ENCODE results near the gene RNPC3. TPM values are rescaled to one million over a fixed set of nuclear protein-coding genes. Genes with fewer than 3 reads are reported as not detected.

Gene RNPC3
- polyA plus RNA-seq, 1 of the 3 experiments (the other 2 are of a cell fraction), result 10.0 TPM

DNA sequence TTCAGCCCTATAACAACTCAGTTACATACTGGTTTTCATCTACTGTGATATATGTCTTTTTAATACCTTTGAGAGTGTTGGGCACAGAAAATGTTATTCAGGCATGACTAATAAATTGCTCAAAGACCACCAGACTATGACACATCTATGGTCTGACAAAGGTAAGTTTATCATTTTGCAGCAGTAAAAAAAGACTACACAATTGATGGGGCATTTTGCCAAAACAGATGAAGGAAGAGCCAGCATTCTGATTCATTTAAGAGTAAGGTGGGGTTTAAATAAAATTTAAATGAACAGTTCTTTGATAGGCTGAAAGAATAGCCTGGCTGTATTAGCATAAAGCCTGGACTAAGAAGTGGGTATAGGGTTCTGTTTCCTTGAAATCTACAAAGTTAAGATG lies 8.8 kb upstream of the RNPC3 start:
- H3K9ac ChIP-seq, result no peak overlapping the region
- H4K20me1 ChIP-seq (ENCODE audit: insufficient read depth), result no peaks in the 10 kb centered on the region
- DNase-seq, result no peak
- POLR2A ChIA-PET, result no interaction called here
- peaks cover 19% of the 10 kb centered on the region for H3F3A ChIP-seq (replicated peaks; ENCODE audit: insufficient read depth)
- no peak overlapping the region for H2AFZ ChIP-seq (ENCODE audit: low read depth)
- H3K9me3 ChIP-seq, result no peaks in the 10 kb centered on the region
- peak overlapping the region; percentile 19; the same call in 1 of the 2 replicates for H3K4me2 ChIP-seq
- H3K27ac ChIP-seq (ENCODE audit: low read depth in 2 of 2, low read length in 1 of 2), result peak overlapping the region in 1 of 2 experiments; percentile 31; a peak in 2 of 4 replicates
- CTCF ChIA-PET, result interaction anchor here (1.4 to 2.5 kb wide), 2 partner anchors 18 to 410 kb away, joined by 3 to 14 read pairs; no protein-coding TSS in a partner anchor
- no peaks in the 10 kb centered on the region for H3K27me3 ChIP-seq (ENCODE audit: insufficient read depth)
- H3K4me3 ChIP-seq (ENCODE audit: low read depth in 2 of 2, low read length in 1 of 2), result no peak overlapping the region
- no peaks in the 10 kb centered on the region for H3K9me2 ChIP-seq
- H3K36me3 ChIP-seq (replicated peaks in 1 of 2; ENCODE audit: control insufficient read depth in 1 of 2, insufficient read depth in 2 of 2, low read length in 1 of 2), result no peaks in the 10 kb centered on the region
- H3K4me1 ChIP-seq (ENCODE audit: control insufficient read depth in 1 of 2, insufficient read depth in 2 of 2, low read depth in 1 of 2, low read length in 1 of 2), result peaks cover 0 to 6% of the 10 kb centered on the region in 2 experiments; a peak in 1 of 4 replicates
- no peaks in the 10 kb centered on the region for H3K79me2 ChIP-seq (ENCODE audit: insufficient read depth)
- TF ChIP-seq ELF1 (IDR thresholded peaks at IDR 0.05), result no peak
- no peak for TF ChIP-seq YY1 (IDR thresholded peaks at IDR 0.05; ENCODE audit: low read depth)
- TF ChIP-seq, protein P1, sequence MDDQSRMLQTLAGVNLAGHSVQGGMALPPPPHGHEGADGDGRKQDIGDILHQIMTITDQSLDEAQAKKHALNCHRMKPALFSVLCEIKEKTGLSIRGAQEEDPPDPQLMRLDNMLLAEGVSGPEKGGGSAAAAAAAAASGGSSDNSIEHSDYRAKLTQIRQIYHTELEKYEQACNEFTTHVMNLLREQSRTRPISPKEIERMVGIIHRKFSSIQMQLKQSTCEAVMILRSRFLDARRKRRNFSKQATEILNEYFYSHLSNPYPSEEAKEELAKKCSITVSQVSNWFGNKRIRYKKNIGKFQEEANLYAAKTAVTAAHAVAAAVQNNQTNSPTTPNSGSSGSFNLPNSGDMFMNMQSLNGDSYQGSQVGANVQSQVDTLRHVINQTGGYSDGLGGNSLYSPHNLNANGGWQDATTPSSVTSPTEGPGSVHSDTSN (IDR thresholded peaks at IDR 0.05), result peak; percentile 52
- no peak for TF ChIP-seq SMC3 (IDR thresholded peaks at IDR 0.05; ENCODE audit: low read depth, low read length)
- TF ChIP-seq NRF1 (IDR thresholded peaks at IDR 0.05; ENCODE audit: low read depth, low read length), result no peak
- TF ChIP-seq EP300 (IDR thresholded peaks at IDR 0.05; ENCODE audit: borderline replicate concordance in 1 of 2, low read depth in 1 of 2, low read length in 1 of 2), result peak in 1 of 2 experiments; percentile 29; a peak in 1 of 4 replicates
- no peak for TF ChIP-seq RCOR1 (IDR thresholded peaks at IDR 0.05; ENCODE audit: low read length)
- no peak for TF ChIP-seq RAD21 (IDR thresholded peaks at IDR 0.05; ENCODE audit: low read length)
- peak; percentile 50 for TF ChIP-seq TCF12 (IDR thresholded peaks at IDR 0.05)
- TF ChIP-seq, protein P2, sequence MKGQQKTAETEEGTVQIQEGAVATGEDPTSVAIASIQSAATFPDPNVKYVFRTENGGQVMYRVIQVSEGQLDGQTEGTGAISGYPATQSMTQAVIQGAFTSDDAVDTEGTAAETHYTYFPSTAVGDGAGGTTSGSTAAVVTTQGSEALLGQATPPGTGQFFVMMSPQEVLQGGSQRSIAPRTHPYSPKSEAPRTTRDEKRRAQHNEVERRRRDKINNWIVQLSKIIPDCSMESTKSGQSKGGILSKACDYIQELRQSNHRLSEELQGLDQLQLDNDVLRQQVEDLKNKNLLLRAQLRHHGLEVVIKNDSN (IDR thresholded peaks at IDR 0.05; ENCODE audit: borderline replicate concordance, low read depth), result no peak
- TF ChIP-seq FOSL2 (IDR thresholded peaks at IDR 0.05; ENCODE audit: borderline replicate concordance, low read depth), result peak; percentile 37; the same call in 1 of the 2 replicates
- no peak for TF ChIP-seq FOXJ3 (CRISPR knock-in tag; IDR thresholded peaks at IDR 0.05)
- TF ChIP-seq FOXM1 (IDR thresholded peaks at IDR 0.05; ENCODE audit: low read depth), result no peak
- TF ChIP-seq NFIC (IDR thresholded peaks at IDR 0.05; ENCODE audit: borderline replicate concordance), result peak; percentile 67
- TF ChIP-seq POLR2AphosphoS5 (IDR thresholded peaks at IDR 0.05; ENCODE audit: low read depth, low read length), result no peak
- no peak for TF ChIP-seq MEF2A (IDR thresholded peaks at IDR 0.05; ENCODE audit: borderline replicate concordance, low read depth)
- TF ChIP-seq, protein P3, sequence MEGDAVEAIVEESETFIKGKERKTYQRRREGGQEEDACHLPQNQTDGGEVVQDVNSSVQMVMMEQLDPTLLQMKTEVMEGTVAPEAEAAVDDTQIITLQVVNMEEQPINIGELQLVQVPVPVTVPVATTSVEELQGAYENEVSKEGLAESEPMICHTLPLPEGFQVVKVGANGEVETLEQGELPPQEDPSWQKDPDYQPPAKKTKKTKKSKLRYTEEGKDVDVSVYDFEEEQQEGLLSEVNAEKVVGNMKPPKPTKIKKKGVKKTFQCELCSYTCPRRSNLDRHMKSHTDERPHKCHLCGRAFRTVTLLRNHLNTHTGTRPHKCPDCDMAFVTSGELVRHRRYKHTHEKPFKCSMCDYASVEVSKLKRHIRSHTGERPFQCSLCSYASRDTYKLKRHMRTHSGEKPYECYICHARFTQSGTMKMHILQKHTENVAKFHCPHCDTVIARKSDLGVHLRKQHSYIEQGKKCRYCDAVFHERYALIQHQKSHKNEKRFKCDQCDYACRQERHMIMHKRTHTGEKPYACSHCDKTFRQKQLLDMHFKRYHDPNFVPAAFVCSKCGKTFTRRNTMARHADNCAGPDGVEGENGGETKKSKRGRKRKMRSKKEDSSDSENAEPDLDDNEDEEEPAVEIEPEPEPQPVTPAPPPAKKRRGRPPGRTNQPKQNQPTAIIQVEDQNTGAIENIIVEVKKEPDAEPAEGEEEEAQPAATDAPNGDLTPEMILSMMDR (IDR thresholded peaks at IDR 0.05), result no peak
- TF ChIP-seq, protein P4, sequence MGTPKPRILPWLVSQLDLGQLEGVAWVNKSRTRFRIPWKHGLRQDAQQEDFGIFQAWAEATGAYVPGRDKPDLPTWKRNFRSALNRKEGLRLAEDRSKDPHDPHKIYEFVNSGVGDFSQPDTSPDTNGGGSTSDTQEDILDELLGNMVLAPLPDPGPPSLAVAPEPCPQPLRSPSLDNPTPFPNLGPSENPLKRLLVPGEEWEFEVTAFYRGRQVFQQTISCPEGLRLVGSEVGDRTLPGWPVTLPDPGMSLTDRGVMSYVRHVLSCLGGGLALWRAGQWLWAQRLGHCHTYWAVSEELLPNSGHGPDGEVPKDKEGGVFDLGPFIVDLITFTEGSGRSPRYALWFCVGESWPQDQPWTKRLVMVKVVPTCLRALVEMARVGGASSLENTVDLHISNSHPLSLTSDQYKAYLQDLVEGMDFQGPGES (IDR thresholded peaks at IDR 0.05; ENCODE audit: low read depth, low read length), result no peak
- no peak for TF ChIP-seq GATA2 (CRISPR knock-in tag; IDR thresholded peaks at IDR 0.05)
- no peak for TF ChIP-seq RXRA (IDR thresholded peaks at IDR 0.05; ENCODE audit: borderline replicate concordance, low read depth)
- TF ChIP-seq SIN3A (IDR thresholded peaks at IDR 0.05; ENCODE audit: borderline replicate concordance, low read depth, low read length), result no peak
- no peak for TF ChIP-seq TEAD4 (IDR thresholded peaks at IDR 0.05; ENCODE audit: borderline replicate concordance, insufficient read depth)
- TF ChIP-seq RFX5 (IDR thresholded peaks at IDR 0.05; ENCODE audit: low read length), result no peak
- TF ChIP-seq, protein P5, sequence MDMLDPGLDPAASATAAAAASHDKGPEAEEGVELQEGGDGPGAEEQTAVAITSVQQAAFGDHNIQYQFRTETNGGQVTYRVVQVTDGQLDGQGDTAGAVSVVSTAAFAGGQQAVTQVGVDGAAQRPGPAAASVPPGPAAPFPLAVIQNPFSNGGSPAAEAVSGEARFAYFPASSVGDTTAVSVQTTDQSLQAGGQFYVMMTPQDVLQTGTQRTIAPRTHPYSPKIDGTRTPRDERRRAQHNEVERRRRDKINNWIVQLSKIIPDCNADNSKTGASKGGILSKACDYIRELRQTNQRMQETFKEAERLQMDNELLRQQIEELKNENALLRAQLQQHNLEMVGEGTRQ (IDR thresholded peaks at IDR 0.05; ENCODE audit: borderline replicate concordance, low read depth, low read length), result no peak
- no peak for TF ChIP-seq EZH2phosphoT487 (IDR thresholded peaks at IDR 0.05; ENCODE audit: borderline replicate concordance, low read depth)
- no peak for TF ChIP-seq TAF1 (IDR thresholded peaks at IDR 0.05; ENCODE audit: borderline replicate concordance, low read depth, low read length)
- TF ChIP-seq MXI1 (IDR thresholded peaks at IDR 0.05; ENCODE audit: low read depth, low read length), result no peak
- TF ChIP-seq GABPA (IDR thresholded peaks at IDR 0.05; ENCODE audit: low read depth), result no peak
- TF ChIP-seq, protein P6, sequence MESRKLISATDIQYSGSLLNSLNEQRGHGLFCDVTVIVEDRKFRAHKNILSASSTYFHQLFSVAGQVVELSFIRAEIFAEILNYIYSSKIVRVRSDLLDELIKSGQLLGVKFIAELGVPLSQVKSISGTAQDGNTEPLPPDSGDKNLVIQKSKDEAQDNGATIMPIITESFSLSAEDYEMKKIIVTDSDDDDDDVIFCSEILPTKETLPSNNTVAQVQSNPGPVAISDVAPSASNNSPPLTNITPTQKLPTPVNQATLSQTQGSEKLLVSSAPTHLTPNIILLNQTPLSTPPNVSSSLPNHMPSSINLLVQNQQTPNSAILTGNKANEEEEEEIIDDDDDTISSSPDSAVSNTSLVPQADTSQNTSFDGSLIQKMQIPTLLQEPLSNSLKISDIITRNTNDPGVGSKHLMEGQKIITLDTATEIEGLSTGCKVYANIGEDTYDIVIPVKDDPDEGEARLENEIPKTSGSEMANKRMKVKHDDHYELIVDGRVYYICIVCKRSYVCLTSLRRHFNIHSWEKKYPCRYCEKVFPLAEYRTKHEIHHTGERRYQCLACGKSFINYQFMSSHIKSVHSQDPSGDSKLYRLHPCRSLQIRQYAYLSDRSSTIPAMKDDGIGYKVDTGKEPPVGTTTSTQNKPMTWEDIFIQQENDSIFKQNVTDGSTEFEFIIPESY (IDR thresholded peaks at IDR 0.05; ENCODE audit: borderline replicate concordance, low read depth), result no peak

Measured in SK-N-SH (cell line).